ENCODE results near the gene RTP3.
"Not testable (repeated sequence)": the region's sequence is repeated elsewhere in the genome, so short reads cannot be mapped to it uniquely, and the experiment has no call there.

Gene RTP3

DNA sequence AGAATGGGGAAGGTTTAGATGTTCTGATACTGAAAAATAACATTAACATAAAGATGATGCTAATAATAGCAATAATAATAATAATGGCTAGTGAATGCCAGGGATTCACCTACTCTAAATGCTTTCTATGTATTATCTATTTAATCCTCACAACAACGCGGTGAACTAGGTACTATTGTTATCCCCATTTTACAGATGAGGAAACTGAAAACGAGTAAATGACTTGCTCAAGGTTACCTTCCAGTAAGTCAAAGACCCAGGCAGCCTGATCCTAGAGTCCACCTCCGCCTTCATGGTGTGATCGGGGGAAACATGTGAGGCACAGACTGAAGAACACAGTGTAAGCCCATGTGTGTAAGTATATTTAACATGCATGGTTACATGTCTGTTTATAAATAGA, 38.0 kb downstream of the RTP3 start:
- TF ChIP-seq, protein P1, sequence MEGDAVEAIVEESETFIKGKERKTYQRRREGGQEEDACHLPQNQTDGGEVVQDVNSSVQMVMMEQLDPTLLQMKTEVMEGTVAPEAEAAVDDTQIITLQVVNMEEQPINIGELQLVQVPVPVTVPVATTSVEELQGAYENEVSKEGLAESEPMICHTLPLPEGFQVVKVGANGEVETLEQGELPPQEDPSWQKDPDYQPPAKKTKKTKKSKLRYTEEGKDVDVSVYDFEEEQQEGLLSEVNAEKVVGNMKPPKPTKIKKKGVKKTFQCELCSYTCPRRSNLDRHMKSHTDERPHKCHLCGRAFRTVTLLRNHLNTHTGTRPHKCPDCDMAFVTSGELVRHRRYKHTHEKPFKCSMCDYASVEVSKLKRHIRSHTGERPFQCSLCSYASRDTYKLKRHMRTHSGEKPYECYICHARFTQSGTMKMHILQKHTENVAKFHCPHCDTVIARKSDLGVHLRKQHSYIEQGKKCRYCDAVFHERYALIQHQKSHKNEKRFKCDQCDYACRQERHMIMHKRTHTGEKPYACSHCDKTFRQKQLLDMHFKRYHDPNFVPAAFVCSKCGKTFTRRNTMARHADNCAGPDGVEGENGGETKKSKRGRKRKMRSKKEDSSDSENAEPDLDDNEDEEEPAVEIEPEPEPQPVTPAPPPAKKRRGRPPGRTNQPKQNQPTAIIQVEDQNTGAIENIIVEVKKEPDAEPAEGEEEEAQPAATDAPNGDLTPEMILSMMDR (IDR thresholded peaks at IDR 0.05; ENCODE audit: low read depth, low read length) = no peak
- DNase-seq (ENCODE audit: extremely low read depth, low read depth) = no peak

DNA sequence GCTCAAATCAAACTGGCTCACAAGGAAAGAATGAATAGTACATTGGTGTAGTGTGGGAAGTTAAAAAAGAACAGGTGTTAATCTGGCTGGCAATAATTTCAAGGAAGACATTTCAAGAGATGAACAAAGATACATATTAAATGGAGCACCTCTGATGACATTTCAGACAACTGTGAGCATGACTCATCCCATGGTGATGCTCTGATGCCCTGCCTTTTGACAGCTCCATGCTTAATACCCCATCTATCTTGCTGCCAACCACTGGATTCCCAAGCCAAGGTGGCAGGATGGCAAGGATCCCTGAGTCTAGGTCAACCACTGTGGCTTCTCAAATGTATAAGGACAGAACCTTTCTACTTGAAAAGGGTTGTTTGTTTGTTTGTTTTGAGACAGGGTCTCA, 39.0 kb downstream of the RTP3 start:
- DNase-seq (ENCODE audit: extremely low read depth, low read depth) = no peak
- TF ChIP-seq, protein P1 (IDR thresholded peaks at IDR 0.05; ENCODE audit: low read depth, low read length) = no peak

DNA sequence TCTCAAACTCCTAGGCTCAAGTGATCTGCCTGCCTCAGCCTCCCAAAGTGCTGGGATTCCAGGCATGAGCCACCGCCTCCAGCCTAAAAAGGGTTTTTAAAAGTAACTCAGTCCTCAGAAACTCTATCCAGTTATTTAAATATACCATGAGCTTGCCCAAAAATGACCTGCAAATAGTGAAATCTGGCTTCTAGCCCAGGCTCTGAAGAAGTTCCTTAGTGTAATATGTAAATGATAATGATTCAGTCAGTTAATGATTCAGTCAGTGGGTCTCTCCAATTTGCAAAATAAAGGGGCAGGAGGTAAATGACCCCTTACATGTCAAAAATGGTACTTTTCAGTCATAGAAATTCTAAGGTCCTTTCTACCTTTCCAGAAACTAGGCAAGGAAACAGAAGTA, 39.5 kb downstream of the RTP3 start:
- DNase-seq (ENCODE audit: extremely low read depth, low read depth) = no peak
- TF ChIP-seq, protein P1 (IDR thresholded peaks at IDR 0.05; ENCODE audit: low read depth, low read length) = no peak

DNA sequence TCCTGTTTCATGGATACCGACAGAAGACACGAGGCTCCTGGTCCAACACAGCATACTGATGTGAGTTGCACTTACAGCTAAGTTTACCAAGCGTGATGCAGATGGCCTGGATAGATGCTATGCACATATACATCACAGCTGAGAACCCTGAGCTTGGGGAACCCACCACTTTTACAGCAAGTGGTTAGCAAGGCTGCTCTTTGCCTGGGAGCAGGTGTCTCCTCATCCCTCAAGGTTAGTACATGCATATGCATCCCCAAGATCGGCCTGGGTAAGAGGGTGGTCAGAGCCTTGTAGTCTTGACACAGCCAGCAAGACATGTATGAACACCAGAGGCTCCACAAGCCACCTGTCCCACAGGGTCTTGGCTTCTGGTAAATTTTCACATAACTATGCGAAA, 40.0 kb downstream of the RTP3 start:
- no peak for DNase-seq (ENCODE audit: extremely low read depth, low read depth)
- TF ChIP-seq, protein P1 (IDR thresholded peaks at IDR 0.05; ENCODE audit: low read depth, low read length) = no peak

DNA sequence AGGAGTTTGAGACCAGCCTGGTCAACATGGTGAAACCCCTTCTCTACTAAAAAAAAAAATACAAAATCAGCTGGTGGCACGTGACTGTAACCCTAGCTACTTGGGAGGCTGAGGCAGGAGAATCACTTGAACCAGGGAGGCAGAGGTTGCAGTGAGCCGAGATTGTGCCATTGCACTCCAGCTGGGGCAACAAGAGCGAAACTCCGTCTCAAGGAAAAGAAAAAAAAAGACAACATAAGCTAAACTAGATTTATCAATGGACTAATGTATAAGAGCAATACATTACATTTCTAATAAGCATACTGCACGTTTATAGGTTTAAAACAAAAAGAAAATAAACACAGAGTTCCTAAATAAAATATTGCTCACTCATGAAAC, 40.6 kb downstream of the RTP3 start:
- not testable (repeated sequence) for DNase-seq (ENCODE audit: extremely low read depth, low read depth)

DNA sequence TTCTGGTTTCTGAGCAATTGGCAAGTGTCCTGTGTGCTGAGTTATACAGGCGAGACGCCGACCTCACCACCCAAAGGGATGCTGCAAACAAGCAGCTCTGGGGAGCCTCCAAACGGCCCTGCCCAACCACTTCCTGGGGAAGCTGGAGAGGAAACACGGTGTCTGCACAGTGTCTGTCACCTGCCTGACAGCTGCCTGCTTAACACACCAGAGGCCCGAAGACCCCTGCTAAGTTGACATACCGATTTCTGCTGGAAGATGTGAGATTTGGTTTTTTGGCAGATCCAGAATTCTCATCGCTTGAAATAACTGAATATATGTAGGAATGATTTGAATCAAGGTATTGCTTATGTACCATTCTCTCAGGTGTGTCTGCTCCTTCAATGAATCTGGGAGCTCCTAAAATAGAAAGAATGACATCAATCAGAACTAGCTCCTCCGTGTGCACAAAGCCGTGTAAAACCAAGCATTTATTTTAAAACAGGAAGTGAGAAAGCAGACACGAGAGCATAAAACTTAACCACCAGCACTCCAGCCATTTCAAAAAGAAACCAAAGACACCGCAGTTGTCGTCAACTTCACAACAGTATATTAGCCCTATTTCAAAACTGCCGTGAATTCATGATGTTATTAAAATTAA, 41.1 kb downstream of the RTP3 start:
- DNase-seq (ENCODE audit: extremely low read depth, low read depth) = no peak
- TF ChIP-seq, protein P1 (IDR thresholded peaks at IDR 0.05; ENCODE audit: low read depth, low read length) = no peak

DNA sequence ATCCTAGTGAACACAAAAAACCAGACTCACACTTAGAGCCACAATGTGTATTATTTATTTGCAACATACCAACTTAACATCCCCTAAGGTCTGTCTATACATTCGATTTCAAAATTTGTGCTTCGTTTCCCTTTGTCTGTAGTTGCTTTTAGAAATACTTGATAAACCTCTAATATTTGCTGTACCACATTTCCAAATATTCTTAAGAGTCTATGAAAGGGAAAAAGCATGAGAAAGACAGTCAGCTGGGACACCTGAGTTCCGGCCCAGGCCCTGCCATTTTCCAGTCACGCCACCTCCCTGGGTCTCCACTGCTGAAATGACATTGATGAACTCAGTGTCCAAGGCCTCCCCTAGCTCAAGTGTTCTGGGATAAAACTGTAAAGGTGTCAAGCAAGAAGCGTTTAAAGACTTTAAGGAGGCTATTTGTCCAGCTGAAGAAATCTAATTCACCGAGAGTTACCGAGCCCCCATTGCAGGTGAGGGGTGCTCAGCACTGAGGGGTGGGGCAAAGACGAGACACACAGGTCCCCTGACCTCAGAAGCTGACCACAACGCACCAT, 41.7 kb downstream of the RTP3 start:
- DNase-seq (ENCODE audit: extremely low read depth, low read depth) = no peak
- TF ChIP-seq, protein P1 (IDR thresholded peaks at IDR 0.05; ENCODE audit: low read depth, low read length) = no peak

DNA sequence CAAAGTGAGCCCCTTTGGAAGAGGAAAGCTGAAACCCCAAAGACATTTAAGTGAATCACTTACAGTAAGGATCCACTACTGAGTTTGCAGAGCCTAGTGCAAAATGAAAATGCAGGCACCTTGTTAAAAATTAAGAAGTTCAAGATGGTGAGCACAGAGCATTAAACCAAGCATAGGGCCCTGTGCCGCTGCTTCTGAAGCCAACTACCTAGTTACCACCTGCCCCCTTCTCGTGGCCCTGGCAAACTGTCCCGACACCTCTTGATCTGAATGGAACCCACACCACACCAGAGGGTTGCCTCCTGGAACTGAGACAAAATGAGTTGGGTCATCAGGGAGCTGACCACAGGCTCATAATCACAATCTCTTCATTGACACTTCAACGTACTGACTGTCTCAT, 42.8 kb downstream of the RTP3 start:
- no peak for DNase-seq (ENCODE audit: extremely low read depth, low read depth)
- TF ChIP-seq, protein P1 (IDR thresholded peaks at IDR 0.05; ENCODE audit: low read depth, low read length) = no peak
